GM18870 (cell line): ENCODE results near the gene CCNJL.

Experiments
- ATAC-seq: cut with Tn5 transposase; IDR thresholded peaks from one replicate; pipeline ENCODE4 v1.9.1; 2021; ENCODE audit warnings: moderate library complexity; ENCODE audit not compliant: unreplicated experiment

The CCNJL gene

GRCh38 chr5:160293386-160293785, 19.0 kb downstream of the CCNJL start:
- no peak for ATAC-seq

GRCh38 chr5:160291467-160291866, 20.9 kb downstream of the CCNJL start:
- no peak for ATAC-seq

- ATAC-seq, result no peak
These were observed 21.6 kb downstream of the CCNJL start for GRCh38 chr5:160290751-160291150.

- ATAC-seq, result no peak
These were observed 22.6 kb downstream of the CCNJL start for GRCh38 chr5:160289721-160290120.

- no peak for ATAC-seq
These were observed 23.1 kb downstream of the CCNJL start for GRCh38 chr5:160289356-160289651.

GRCh38 chr5:160287378-160288051, 24.8 kb downstream of the CCNJL start:
- no peak for ATAC-seq

- no peak for ATAC-seq
These were observed 25.4 kb downstream of the CCNJL start for GRCh38 chr5:160286947-160287346.

GRCh38 chr5:160285316-160285715, 27.0 kb downstream of the CCNJL start:
- ATAC-seq, result no peak

- no peak for ATAC-seq
These were observed 28.0 kb downstream of the CCNJL start for GRCh38 chr5:160284291-160284873.

- no peak for ATAC-seq
These were observed 31.1 kb downstream of the CCNJL start for GRCh38 chr5:160281275-160281674.

GRCh38 chr5:160280384-160281095, 31.8 kb downstream of the CCNJL start:
- ATAC-seq, result no peak

GRCh38 chr5:160278343-160278742, 34.0 kb downstream of the CCNJL start:
- no peak for ATAC-seq

GRCh38 chr5:160274483-160274931, 37.9 kb downstream of the CCNJL start:
- no peak for ATAC-seq

- ATAC-seq, result no peak
These were observed 39.5 kb downstream of the CCNJL start for GRCh38 chr5:160272889-160273288.

- ATAC-seq, result no peak
These were observed 40.1 kb downstream of the CCNJL start for GRCh38 chr5:160272264-160272663.

GRCh38 chr5:160271836-160272235, 40.5 kb downstream of the CCNJL start:
- no peak for ATAC-seq

- no peak for ATAC-seq
These were observed 41.0 kb downstream of the CCNJL start for GRCh38 chr5:160271396-160271795.

GRCh38 chr5:160270704-160271103, 41.7 kb downstream of the CCNJL start:
- no peak for ATAC-seq

GRCh38 chr5:160269017-160269416, 43.3 kb downstream of the CCNJL start:
- ATAC-seq, result no peak

- ATAC-seq, result no peak
These were observed 44.2 kb downstream of the CCNJL start for GRCh38 chr5:160268121-160268520.

- no peak for ATAC-seq
These were observed 45.5 kb downstream of the CCNJL start for GRCh38 chr5:160266752-160267345.

- no peak for ATAC-seq
These were observed 46.3 kb downstream of the CCNJL start for GRCh38 chr5:160266044-160266443.
